SK-N-SH (cell line): ENCODE measurements around the gene ZDHHC11B. TPM values are rescaled to one million over a fixed set of nuclear protein-coding genes. Genes with fewer than 3 reads are reported as not detected.
"Not testable (repeated sequence)": the region's sequence is repeated elsewhere in the genome, so short reads cannot be mapped to it uniquely, and the experiment has no call there.

Source experiments
- CTCF ChIA-PET: fragments of 300-600, 350-600 bp; formaldehyde crosslinking; extraction: SDS; loops from one replicate; lab custom pipeline; 2021; lab: Yijun Ruan, JAX
- POLR2A ChIA-PET: fragments of 350-600 bp; sonication (Branson Sonifier 250); formaldehyde crosslinking; extraction: SDS; loops from one replicate; lab custom pipeline; 2020; ENCODE audit warnings: antibody characterized with exemption, inconsistent platforms; lab: Yijun Ruan, JAX
- DNase-seq: peaks from one replicate; pipeline ENCODE4 v3.0.0; 2012
- H2AFZ ChIP-seq: fragments of 200-600 bp; sonication (generic); 2 replicates; pipeline ENCODE4 v1.8.1; 2016; ENCODE audit warnings: antibody characterized with exemption, mild to moderate bottlenecking, low read depth
- H3F3A ChIP-seq: fragments of 200-600 bp; sonication (generic); replicated peaks from 2 replicates; pipeline ENCODE3; 2016; ENCODE audit warnings: antibody characterized with exemption, mild to moderate bottlenecking; ENCODE audit not compliant: insufficient read depth
- H3K27ac ChIP-seq, 2 experiments: fragments of 200-500 bp in 1 of 2; fragments of 200-600 bp in 1 of 2; sonication (Bioruptor generic) in 1 of 2; sonication (generic), shearing (Covaris generic) in 1 of 2; 2 replicates each; pipeline versions ENCODE4 v1.5.1 to v1.6.1; 2014 to 2016; ENCODE audit warnings: low read depth in 2 of 2, inconsistent platforms in 1 of 2, low read length in 1 of 2, mild to moderate bottlenecking in 1 of 2, mixed read lengths in 1 of 2
- H3K27me3 ChIP-seq: fragments of 200-600 bp; sonication (generic), shearing (Covaris generic); 2 replicates; pipeline ENCODE4 v1.6.1; 2016; ENCODE audit warnings: mixed run types; ENCODE audit not compliant: insufficient read depth
- H3K36me3 ChIP-seq, 2 experiments: fragments of 200-500 bp in 1 of 2; fragments of 200-600 bp in 1 of 2; sonication (Bioruptor generic) in 1 of 2; sonication (generic) in 1 of 2; replicated peaks in 1 of 2; 2 replicates each; pipeline versions ENCODE3 to v1.5.1; 2014 to 2016; ENCODE audit warnings: low read length in 1 of 2, mild to moderate bottlenecking in 1 of 2; ENCODE audit not compliant: insufficient read depth in 2 of 2, control insufficient read depth in 1 of 2
- H3K4me1 ChIP-seq, 2 experiments: fragments of 200-500 bp in 1 of 2; fragments of 200-600 bp in 1 of 2; sonication (Bioruptor generic) in 1 of 2; sonication (generic), shearing (Covaris generic) in 1 of 2; 2 replicates each; pipeline versions ENCODE4 v1.5.1 to v1.6.1; 2014 to 2016; ENCODE audit warnings: low read depth in 1 of 2, low read length in 1 of 2, mixed run types in 1 of 2; ENCODE audit not compliant: insufficient read depth in 2 of 2, control insufficient read depth in 1 of 2
- H3K4me2 ChIP-seq: fragments of 200-600 bp; sonication (generic), shearing (Covaris generic); 2 replicates; pipeline ENCODE4 v1.6.1; 2017; ENCODE audit warnings: mixed run types
- H3K4me3 ChIP-seq, 2 experiments: fragments of 200-500 bp in 1 of 2; fragments of 200-600 bp in 1 of 2; sonication (Bioruptor generic) in 1 of 2; sonication (generic), shearing (Covaris generic) in 1 of 2; 2 replicates each; pipeline versions ENCODE4 v1.5.1 to v1.8.1; 2014 to 2016; ENCODE audit warnings: low read depth in 2 of 2, inconsistent platforms in 1 of 2, low read length in 1 of 2, mild to moderate bottlenecking in 1 of 2, mixed read lengths in 1 of 2, moderate library complexity in 1 of 2
- H3K79me2 ChIP-seq: fragments of 200-600 bp; sonication (generic); 2 replicates; pipeline ENCODE4 v1.8.1; 2017; ENCODE audit warnings: mild to moderate bottlenecking; ENCODE audit not compliant: insufficient read depth
- H3K9ac ChIP-seq: fragments of 200-600 bp; sonication (generic); 2 replicates; pipeline ENCODE4 v1.6.1; 2017; ENCODE audit warnings: mixed run types
- H3K9me2 ChIP-seq: fragments of 200-600 bp; sonication (generic); 2 replicates; pipeline ENCODE4 v1.6.1; 2017; ENCODE audit warnings: mixed run types
- H3K9me3 ChIP-seq: fragments of 200-600 bp; sonication (generic); 2 replicates; pipeline ENCODE4 v1.6.1; 2017; ENCODE audit warnings: mixed run types, mild to moderate bottlenecking, moderate library complexity
- H4K20me1 ChIP-seq: fragments of 200-600 bp; sonication (generic); 2 replicates; pipeline ENCODE4 v1.6.1; 2017; ENCODE audit warnings: mild to moderate bottlenecking, mixed run types; ENCODE audit not compliant: insufficient read depth
- CHD2 ChIP-seq: fragments of 150-350 bp; IDR thresholded peaks from 2 replicates; pipeline ENCODE4 v1.6.1; 2018; ENCODE audit warnings: low read length; ENCODE audit not compliant: partially characterized antibody
- FOXM1 ChIP-seq: IDR thresholded peaks from 2 replicates; pipeline ENCODE4 v1.4.0; 2012; ENCODE audit warnings: low read depth, mild to moderate bottlenecking
- GABPA ChIP-seq: IDR thresholded peaks from 2 replicates; pipeline ENCODE4 v1.4.0; 2012; ENCODE audit warnings: low read depth, mild to moderate bottlenecking
- MXI1 ChIP-seq: IDR thresholded peaks from 2 replicates; pipeline ENCODE4 v1.6.1; 2012; ENCODE audit warnings: mild to moderate bottlenecking, low read depth, low read length, improper control_type of control experiment
- SIN3A ChIP-seq: IDR thresholded peaks from 2 replicates; pipeline ENCODE4 v1.6.1; 2012; ENCODE audit warnings: low read depth, mild to moderate bottlenecking, low read length, moderate library complexity, borderline replicate concordance
- TAF1 ChIP-seq: IDR thresholded peaks from 2 replicates; pipeline ENCODE4 v1.6.1; 2012; ENCODE audit warnings: low read depth, mild to moderate bottlenecking, low read length, moderate library complexity, borderline replicate concordance
- TEAD4 ChIP-seq: IDR thresholded peaks from 2 replicates; pipeline ENCODE4 v1.4.0; 2012; ENCODE audit warnings: mild to moderate bottlenecking, borderline replicate concordance; ENCODE audit not compliant: insufficient read depth
- WGBS: methylation state at CpG from one replicate; pipeline ENCODE4 v1.1.6; 2017; ENCODE audit warnings: low lambda C conversion rate; 5-methylcytosine and 5-hydroxymethylcytosine counted together
- polyA plus RNA-seq, 3 experiments: library from polyadenylated mRNA; depleted of rRNA; stranded (reverse); fragments of >200 nt; gene quantifications; 2 replicates each; pipeline ENCODE4 v1.2.3, GENCODE V29; 2012
- TF ChIP-seq, protein P1 (sequence below): IDR thresholded peaks from 2 replicates; pipeline ENCODE4 v1.4.0; 2012; ENCODE audit warnings: low read depth, borderline replicate concordance
- TF ChIP-seq, protein P2 (sequence below): IDR thresholded peaks from 2 replicates; pipeline ENCODE4 v1.6.1; 2012; ENCODE audit warnings: mild to moderate bottlenecking, low read depth, low read length, moderate library complexity
- TF ChIP-seq, protein P3 (sequence below): fragments of 150-350 bp; IDR thresholded peaks from 2 replicates; pipeline ENCODE4 v1.6.1; 2016; ENCODE audit warnings: mild to moderate bottlenecking, low read depth, low read length
- TF ChIP-seq, protein P4 (sequence below): IDR thresholded peaks from 2 replicates; pipeline ENCODE4 v1.4.0; 2012; ENCODE audit warnings: low read depth

ZDHHC11B gene
- polyA plus RNA-seq, 1 of the 3 experiments (the other 2 are of a cell fraction), result not detected

DNA sequence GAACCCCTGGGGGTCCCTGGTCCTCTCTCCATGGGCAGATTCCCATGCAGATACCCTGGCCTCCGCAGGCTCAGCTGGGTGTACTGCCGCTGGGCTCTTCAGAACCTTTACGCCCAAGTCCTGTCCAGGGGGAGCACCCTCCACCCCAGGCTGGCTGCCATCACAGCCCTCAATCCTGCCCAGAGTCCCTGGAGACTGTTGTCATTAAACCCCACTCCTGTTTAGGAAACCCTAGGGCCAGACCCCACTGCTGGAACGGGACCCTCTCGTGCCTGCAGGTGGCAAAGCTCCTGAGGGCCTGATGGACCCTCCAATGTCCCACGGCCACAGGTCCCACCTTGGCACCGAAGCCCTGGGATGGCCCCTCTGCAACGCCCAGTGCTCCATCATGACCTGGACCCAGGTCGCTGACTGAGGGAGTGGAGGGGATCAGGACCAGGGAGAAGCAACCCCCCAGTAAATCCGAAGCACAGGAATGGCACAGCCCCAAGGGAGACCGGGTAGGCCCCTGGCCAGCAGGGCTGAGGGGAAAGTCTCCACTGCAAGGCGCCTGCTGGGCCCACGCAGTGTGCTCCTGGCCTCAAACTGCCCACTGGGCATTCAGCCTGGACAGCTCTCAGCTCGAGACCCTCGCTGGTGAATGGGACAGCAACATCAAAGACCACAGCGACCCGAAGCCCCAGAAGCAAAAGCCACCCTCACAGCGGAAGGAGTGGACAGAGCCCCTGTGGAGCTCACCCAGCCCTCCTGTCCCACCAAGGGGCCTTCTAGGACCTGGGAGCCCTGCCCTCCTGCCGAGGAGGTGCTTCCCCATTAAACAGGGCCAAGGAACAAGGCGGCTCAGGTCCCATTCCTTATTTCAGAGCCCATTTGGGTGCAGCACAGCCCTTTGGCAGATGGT lies 8.3 kb downstream of the ZDHHC11B start:
- ChIA-PET POLR2A (no interaction called here), CTCF (interaction anchor here (0.8 to 1.3 kb wide), 2 partner anchors 104 to 105 kb away, joined by 3 read pairs; no protein-coding TSS in a partner anchor)
- no peaks in the 10 kb centered on the region for H3K36me3 ChIP-seq
- H3K9ac ChIP-seq, result no peak overlapping the region
- no peaks in the 10 kb centered on the region for H3K4me1 ChIP-seq
- no peaks in the 10 kb centered on the region for H3K9me3 ChIP-seq
- no peak overlapping the region for H3K4me3 ChIP-seq
- H3F3A ChIP-seq, result no peaks in the 10 kb centered on the region
- no peaks in the 10 kb centered on the region for H3K9me2 ChIP-seq
- no peak overlapping the region for H2AFZ ChIP-seq
- H3K4me2 ChIP-seq, result no peak overlapping the region
- no peak overlapping the region for H3K27ac ChIP-seq
- no peaks in the 10 kb centered on the region for H3K27me3 ChIP-seq
- H4K20me1 ChIP-seq, result no peaks in the 10 kb centered on the region
- no peaks in the 10 kb centered on the region for H3K79me2 ChIP-seq
- WGBS, result 40% methylated on average over 16 of the region's 20 CpGs
- no peak for TF ChIP-seq GABPA
- TF ChIP-seq, protein P1, sequence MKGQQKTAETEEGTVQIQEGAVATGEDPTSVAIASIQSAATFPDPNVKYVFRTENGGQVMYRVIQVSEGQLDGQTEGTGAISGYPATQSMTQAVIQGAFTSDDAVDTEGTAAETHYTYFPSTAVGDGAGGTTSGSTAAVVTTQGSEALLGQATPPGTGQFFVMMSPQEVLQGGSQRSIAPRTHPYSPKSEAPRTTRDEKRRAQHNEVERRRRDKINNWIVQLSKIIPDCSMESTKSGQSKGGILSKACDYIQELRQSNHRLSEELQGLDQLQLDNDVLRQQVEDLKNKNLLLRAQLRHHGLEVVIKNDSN, result no peak
- no peak for TF ChIP-seq TEAD4
- no peak for TF ChIP-seq SIN3A
- no peak for TF ChIP-seq MXI1
- TF ChIP-seq TAF1, result no peak
- TF ChIP-seq FOXM1, result no peak
- TF ChIP-seq, protein P2, sequence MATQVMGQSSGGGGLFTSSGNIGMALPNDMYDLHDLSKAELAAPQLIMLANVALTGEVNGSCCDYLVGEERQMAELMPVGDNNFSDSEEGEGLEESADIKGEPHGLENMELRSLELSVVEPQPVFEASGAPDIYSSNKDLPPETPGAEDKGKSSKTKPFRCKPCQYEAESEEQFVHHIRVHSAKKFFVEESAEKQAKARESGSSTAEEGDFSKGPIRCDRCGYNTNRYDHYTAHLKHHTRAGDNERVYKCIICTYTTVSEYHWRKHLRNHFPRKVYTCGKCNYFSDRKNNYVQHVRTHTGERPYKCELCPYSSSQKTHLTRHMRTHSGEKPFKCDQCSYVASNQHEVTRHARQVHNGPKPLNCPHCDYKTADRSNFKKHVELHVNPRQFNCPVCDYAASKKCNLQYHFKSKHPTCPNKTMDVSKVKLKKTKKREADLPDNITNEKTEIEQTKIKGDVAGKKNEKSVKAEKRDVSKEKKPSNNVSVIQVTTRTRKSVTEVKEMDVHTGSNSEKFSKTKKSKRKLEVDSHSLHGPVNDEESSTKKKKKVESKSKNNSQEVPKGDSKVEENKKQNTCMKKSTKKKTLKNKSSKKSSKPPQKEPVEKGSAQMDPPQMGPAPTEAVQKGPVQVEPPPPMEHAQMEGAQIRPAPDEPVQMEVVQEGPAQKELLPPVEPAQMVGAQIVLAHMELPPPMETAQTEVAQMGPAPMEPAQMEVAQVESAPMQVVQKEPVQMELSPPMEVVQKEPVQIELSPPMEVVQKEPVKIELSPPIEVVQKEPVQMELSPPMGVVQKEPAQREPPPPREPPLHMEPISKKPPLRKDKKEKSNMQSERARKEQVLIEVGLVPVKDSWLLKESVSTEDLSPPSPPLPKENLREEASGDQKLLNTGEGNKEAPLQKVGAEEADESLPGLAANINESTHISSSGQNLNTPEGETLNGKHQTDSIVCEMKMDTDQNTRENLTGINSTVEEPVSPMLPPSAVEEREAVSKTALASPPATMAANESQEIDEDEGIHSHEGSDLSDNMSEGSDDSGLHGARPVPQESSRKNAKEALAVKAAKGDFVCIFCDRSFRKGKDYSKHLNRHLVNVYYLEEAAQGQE, result no peak
- no peak for TF ChIP-seq CHD2
- TF ChIP-seq, protein P3, sequence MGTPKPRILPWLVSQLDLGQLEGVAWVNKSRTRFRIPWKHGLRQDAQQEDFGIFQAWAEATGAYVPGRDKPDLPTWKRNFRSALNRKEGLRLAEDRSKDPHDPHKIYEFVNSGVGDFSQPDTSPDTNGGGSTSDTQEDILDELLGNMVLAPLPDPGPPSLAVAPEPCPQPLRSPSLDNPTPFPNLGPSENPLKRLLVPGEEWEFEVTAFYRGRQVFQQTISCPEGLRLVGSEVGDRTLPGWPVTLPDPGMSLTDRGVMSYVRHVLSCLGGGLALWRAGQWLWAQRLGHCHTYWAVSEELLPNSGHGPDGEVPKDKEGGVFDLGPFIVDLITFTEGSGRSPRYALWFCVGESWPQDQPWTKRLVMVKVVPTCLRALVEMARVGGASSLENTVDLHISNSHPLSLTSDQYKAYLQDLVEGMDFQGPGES, result no peak
- TF ChIP-seq, protein P4, sequence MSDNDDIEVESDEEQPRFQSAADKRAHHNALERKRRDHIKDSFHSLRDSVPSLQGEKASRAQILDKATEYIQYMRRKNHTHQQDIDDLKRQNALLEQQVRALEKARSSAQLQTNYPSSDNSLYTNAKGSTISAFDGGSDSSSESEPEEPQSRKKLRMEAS, result no peak
- peak; percentile 38 for DNase-seq

DNA sequence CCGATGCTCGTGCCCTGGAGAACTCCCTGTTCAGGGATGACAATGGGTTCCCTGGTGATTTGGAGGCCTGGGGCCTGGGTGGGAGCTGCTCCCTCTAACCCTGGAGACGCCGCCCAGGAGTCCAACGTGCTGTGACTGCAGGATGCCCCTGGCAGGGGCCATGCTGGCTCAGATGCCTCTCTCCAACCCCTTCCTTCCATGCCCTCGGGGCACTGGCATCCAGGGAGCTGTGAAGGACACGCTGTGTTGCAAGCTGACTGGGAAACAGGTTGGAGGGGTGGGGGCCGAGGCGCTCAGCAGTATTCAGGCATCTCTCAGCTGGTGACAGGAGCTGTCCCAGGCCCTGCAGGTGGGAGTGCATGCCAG lies 9.0 kb downstream of the ZDHHC11B start:
- H3K4me1 ChIP-seq, H3K9me2 ChIP-seq, H4K20me1 ChIP-seq, H2AFZ ChIP-seq, H3F3A ChIP-seq, DNase-seq, H3K9me3 ChIP-seq, H3K9ac ChIP-seq, H3K4me2 ChIP-seq, H3K79me2 ChIP-seq, H3K36me3 ChIP-seq, H3K4me3 ChIP-seq, H3K27ac ChIP-seq, POLR2A ChIA-PET, H3K27me3 ChIP-seq: not testable (repeated sequence)
- WGBS, result 53% methylated on average over 8 of the region's 9 CpGs
- CTCF ChIA-PET, result interaction anchor here (1.3 kb wide), 1 partner anchor 104 kb away, joined by 3 read pairs; no protein-coding TSS in a partner anchor

DNA sequence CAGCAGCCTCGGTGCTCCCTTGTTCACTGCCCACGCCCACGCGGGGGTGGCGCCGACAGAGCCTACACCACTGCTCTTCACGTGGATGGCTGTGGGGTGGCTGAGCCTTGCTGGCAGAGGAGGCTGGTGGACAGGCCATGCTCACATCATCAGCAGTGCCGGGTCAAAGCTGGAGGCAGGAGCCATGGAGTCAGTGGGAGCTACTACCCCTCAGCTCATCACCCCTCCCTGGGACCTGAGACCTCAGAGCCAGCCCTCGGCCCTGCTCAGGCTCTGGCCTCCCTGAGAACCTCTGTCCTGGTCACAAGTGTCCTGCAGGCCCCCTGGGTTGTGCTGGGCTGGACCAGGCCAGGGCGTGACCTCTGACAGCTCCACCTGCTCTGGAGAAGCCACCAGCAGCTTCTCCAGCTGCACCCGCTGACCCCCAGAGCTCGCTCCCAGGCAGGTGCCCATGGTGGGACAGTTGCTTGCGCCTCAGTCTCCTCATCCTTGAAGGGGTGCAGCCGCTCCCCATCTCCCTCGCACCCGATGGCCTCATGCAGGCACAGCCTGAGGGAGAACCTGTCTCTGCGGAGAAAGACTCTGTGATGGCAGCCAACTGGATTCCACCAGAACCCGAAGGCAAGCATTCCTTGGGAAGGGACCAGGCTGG lies 9.5 kb downstream of the ZDHHC11B start:
- H3K27me3 ChIP-seq, H3K79me2 ChIP-seq, POLR2A ChIA-PET, CTCF ChIA-PET, H3K36me3 ChIP-seq, H4K20me1 ChIP-seq, H2AFZ ChIP-seq, H3K27ac ChIP-seq, H3K4me1 ChIP-seq, H3K9me2 ChIP-seq, H3F3A ChIP-seq, H3K9ac ChIP-seq, H3K9me3 ChIP-seq, H3K4me2 ChIP-seq, H3K4me3 ChIP-seq: not testable (repeated sequence)
- 72% methylated on average over 17 of the region's 18 CpGs for WGBS
- peak; percentile 23 for DNase-seq
